IPS-18c (cell line): ENCODE results near the gene ANKH.

ENCODE experiments used
- H3K4me3 ChIP-seq: 2 replicates; pipeline ENCODE4 v1.7.0; 2013; ENCODE audit warnings: low read depth, mild to moderate bottlenecking, low read length, moderate library complexity; ENCODE audit not compliant: insufficient read depth
- H3K9me3 ChIP-seq: one replicate; pipeline ENCODE4 v1.6.1; 2013; ENCODE audit warnings: mild to moderate bottlenecking, low read length, moderate library complexity; ENCODE audit not compliant: control insufficient read depth, insufficient read depth

Gene ANKH

GRCh38 chr5:14710313-14710994 lies 161.1 kb downstream of the ANKH start:
- Histone ChIP-seq H3K9me3 (peaks cover 3% of the 10 kb centered on the region), H3K4me3 (no peak overlapping the region)

GRCh38 chr5:14708551-14708950 lies 163.0 kb downstream of the ANKH start:
- Histone ChIP-seq H3K4me3 (no peak overlapping the region), H3K9me3 (no peaks in the 10 kb centered on the region)

- Histone ChIP-seq H3K9me3 (no peaks in the 10 kb centered on the region), H3K4me3 (no peak overlapping the region)
Measured at GRCh38 chr5:14707811-14708390, 163.7 kb downstream of the ANKH start.

GRCh38 chr5:14706615-14707021 lies 165.0 kb downstream of the ANKH start:
- Histone ChIP-seq H3K4me3 (no peak overlapping the region), H3K9me3 (no peaks in the 10 kb centered on the region)

- Histone ChIP-seq H3K9me3 (no peaks in the 10 kb centered on the region), H3K4me3 (no peak overlapping the region)
Measured at GRCh38 chr5:14705556-14705955, 166.0 kb downstream of the ANKH start.

GRCh38 chr5:14702238-14702839 lies 169.2 kb downstream of the ANKH start:
- Histone ChIP-seq H3K4me3 (no peak overlapping the region), H3K9me3 (no peaks in the 10 kb centered on the region)

GRCh38 chr5:14701556-14701955 lies 170.0 kb downstream of the ANKH start:
- H3K9me3 ChIP-seq: no peaks in the 10 kb centered on the region
- no peak overlapping the region for H3K4me3 ChIP-seq

GRCh38 chr5:14700478-14701436 lies 170.8 kb downstream of the ANKH start:
- Histone ChIP-seq H3K9me3 (no peaks in the 10 kb centered on the region), H3K4me3 (no peak overlapping the region)

- H3K4me3 ChIP-seq: no peak overlapping the region
- H3K9me3 ChIP-seq: no peaks in the 10 kb centered on the region
Measured at GRCh38 chr5:14699807-14700400, 171.7 kb downstream of the ANKH start.

GRCh38 chr5:14699159-14699558 lies 172.4 kb downstream of the ANKH start:
- Histone ChIP-seq H3K4me3 (no peak overlapping the region), H3K9me3 (no peaks in the 10 kb centered on the region)

- Histone ChIP-seq H3K9me3 (no peaks in the 10 kb centered on the region), H3K4me3 (no peak overlapping the region)
Measured at GRCh38 chr5:14698495-14698894, 173.1 kb downstream of the ANKH start.

- Histone ChIP-seq H3K4me3 (no peak overlapping the region), H3K9me3 (no peaks in the 10 kb centered on the region)
Measured at GRCh38 chr5:14696851-14697250, 174.7 kb downstream of the ANKH start.

- H3K9me3 ChIP-seq: no peaks in the 10 kb centered on the region
- H3K4me3 ChIP-seq: no peak overlapping the region
Measured at GRCh38 chr5:14696057-14696456, 175.5 kb downstream of the ANKH start.

GRCh38 chr5:14695152-14695551 lies 176.4 kb downstream of the ANKH start:
- H3K4me3 ChIP-seq: no peak overlapping the region
- H3K9me3 ChIP-seq: no peaks in the 10 kb centered on the region

GRCh38 chr5:14693070-14693469 lies 178.5 kb downstream of the ANKH start:
- Histone ChIP-seq H3K4me3 (no peak overlapping the region), H3K9me3 (no peaks in the 10 kb centered on the region)

- Histone ChIP-seq H3K4me3 (no peak overlapping the region), H3K9me3 (no peaks in the 10 kb centered on the region)
Measured at GRCh38 chr5:14687023-14687665, 184.4 kb downstream of the ANKH start.

- Histone ChIP-seq H3K4me3 (no peak overlapping the region), H3K9me3 (no peaks in the 10 kb centered on the region)
Measured at GRCh38 chr5:14686517-14686916, 185.1 kb downstream of the ANKH start.
